ENCODE data around the gene SP140. TPM values are rescaled to one million over a fixed set of nuclear protein-coding genes. Genes with fewer than 3 reads are reported as not detected.

The SP140 gene
- total RNA-seq, 1 experiment from 2014 or later, result 3.7 TPM

DNA sequence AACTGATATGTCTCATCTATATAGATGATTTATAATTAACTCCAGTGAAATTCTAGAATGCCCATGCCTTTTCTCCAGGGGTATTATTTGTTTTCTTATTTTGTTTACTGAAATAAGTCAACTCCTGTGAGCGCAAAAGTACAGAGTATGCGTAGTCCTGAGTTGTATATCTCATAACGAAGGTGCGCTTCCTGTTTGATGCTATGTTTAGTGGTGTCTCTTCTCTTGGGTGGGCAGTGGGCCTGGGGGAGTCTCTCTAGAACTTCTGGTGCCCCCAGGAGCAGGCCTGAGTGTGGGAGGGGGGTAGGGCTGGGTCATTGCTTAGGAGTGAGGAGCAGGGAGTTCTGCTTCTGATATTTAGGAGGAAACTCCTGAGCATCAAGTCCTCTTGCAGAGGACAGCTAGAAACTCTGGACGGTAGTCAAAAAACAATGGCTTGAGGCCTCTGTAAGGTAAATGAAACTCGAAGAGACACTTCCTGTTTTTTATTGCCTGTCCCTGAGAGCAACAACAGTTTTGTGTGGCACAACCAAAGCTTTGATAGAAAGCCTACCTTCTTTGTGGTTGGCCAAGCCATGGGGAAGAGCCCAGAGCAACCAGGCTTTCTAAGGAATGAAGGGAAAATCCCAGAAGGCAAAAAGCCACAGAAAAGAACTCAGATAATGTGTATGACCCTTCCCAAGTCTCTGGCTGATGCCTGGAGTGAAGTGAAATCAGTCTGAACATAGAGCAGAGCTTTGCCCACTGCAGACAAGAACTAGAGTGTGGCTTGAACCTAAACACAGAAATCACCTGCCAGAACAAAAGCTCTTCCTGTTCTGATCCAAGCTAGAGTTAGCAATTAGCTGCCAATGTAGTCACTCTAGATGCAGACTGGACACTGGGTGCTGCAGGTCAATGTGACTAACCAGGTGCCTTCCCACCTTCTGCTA is 92.9 kb downstream of the SP140 start:
- in situ Hi-C loops (cut with HindIII; ENCODE audit: low pct_unique_long_range_greater_than_20kb, low sequenced_read_pairs), result no loop called here
- no peak for DNase-seq (ENCODE audit: low read depth)

DNA sequence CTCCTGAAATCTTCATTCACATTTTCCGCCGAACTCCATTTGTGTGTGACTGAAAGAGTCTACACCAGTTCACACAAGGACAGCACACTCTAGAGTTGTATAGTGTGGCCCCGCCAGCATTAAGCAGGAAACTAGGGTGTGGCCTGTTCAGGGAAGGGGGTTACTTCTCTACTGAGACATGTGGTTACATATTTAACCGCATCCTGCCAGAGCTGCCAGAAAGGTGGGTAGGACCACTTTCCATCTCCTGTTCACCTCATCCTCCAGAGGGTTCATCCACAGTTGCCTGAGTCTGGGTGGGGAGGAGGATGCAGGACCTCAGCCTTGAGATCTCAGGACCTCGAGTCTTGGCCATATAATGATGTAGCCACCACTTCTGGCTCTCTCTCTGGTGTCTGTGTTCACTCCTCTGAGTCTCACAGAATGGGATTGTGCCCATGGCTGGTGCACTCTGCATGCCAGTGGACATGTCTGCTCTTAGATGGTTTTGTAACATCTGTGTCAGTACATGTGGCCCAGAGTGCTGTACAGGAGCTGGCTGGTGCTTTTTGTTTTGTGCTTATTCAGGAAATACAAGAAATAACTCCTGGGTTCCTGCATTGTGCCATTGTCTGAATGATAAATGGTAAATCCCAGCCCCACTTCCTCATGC is 93.8 kb downstream of the SP140 start:
- no peak for DNase-seq (ENCODE audit: low read depth)
- in situ Hi-C loops (cut with HindIII; ENCODE audit: low pct_unique_long_range_greater_than_20kb, low sequenced_read_pairs), result no loop called here

DNA sequence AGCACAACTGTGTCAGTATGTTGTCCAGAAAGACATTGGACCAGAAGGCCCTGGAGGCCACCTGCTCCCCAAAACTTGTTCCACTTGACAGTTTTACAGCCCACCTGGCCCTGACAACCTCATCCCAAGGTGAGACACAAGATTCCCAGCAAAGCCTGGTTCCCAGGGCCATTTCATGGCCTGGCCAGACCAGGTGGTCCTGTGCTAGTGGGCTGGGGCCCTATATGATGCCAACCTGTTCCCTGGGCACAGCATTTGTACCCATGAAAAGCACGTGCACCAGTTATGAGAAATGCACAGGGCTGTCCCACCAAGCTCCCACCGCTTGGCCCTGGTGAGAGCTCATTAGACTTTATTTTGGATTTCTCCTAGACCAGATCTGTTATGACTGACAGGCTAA is 95.5 kb downstream of the SP140 start:
- in situ Hi-C loops (cut with HindIII; ENCODE audit: low pct_unique_long_range_greater_than_20kb, low sequenced_read_pairs), result no loop called here
- DNase-seq (ENCODE audit: low read depth), result no peak

DNA sequence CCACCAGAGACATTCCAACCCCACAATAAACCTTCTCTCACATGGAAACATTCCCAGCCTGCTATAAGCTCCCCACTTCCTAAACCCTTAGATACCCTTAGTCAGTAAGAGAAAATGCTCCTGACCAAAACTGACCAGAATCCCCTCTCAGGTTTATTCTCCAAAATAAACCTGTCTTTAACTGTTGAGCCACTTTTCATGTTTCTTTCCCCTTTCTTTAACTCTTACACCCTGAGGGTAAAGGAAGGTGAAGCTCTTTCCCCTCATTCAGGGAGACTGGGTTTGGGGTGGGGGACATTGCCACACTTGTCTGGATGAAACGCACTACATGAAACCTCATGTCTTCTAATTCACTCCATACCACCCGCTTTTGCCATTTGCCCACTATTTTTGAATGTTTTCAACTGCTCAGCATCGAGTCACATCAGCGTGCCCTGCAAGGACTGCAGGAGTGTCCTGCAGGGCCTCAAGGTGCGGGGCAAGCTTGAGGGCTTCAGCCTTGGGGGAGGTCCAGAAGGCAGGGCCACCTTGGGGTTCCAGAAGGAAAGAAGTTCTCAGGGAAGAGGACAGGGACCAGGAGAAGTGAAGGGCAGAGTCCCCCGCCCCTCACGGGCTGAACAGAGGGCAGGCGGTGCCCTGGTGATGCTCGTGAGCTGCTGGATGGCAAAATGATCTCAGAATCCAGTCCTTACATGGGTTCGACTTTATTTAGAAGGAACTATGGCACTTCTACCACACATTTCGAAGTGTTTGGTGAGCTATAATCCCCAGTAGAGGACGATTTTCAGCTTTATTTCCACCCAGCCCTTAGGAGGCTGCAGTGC is 97.2 kb downstream of the SP140 start:
- in situ Hi-C loops (cut with HindIII; ENCODE audit: low pct_unique_long_range_greater_than_20kb, low sequenced_read_pairs), result no loop called here
- DNase-seq (ENCODE audit: low read depth), result no peak

DNA sequence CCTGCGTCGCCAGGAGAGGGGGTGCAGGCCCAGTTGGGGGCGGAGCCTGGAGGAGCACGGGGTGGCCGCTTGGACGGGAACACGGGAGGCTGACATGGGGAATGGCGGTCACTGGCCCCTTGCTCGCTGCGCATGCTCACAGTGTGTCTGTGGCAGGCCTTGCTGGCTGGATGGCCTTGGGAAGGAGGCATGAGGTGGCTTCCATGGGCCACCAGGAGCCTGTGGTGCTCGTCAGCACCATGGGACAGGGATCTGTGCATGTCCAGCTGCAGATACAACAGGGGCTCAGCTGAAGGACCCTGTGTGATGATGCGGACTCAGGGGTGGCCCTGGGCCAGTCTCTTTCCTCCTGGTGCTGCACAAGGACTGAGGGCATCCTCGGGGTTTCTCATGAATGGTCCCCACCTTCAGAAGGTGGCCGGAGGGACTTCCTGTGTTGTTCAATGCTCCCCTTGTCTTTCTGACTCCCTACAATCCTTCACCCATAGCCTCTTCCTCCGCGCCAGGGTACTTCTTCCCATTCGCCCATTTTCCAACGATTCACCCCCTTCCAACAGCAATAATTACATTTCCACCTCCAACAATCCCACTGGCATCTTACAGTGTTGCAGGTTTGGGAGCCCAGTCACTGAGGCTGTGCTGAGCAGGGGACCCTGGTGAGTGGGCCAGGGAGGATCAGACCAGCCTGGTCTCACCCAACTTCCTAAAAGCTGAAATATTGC is 98.0 kb downstream of the SP140 start:
- in situ Hi-C loops (cut with HindIII; ENCODE audit: low pct_unique_long_range_greater_than_20kb, low sequenced_read_pairs), result no loop called here
- no peak for DNase-seq (ENCODE audit: low read depth)

DNA sequence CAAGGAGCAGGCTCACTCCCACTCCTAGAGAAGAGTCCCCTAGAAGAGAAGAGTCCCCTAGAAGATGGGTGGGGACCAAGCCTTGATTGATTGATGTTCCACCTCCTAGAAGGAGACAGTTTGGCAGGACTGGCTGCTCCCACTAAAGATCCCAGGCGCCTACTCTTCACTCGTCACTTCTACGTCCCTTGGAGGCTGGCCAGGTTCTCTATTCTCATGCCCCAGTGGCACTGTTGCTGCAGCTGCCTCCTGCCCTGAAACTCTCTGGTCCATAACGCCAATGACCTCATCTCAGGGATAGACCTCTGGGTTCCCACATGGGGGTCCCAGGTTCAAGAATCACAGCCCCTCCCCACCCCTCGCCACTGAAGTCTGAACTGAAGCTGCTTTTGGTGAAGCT is 99.0 kb downstream of the SP140 start:
- in situ Hi-C loops (cut with HindIII; ENCODE audit: low pct_unique_long_range_greater_than_20kb, low sequenced_read_pairs), result no loop called here
- no peak for DNase-seq (ENCODE audit: low read depth)

DNA sequence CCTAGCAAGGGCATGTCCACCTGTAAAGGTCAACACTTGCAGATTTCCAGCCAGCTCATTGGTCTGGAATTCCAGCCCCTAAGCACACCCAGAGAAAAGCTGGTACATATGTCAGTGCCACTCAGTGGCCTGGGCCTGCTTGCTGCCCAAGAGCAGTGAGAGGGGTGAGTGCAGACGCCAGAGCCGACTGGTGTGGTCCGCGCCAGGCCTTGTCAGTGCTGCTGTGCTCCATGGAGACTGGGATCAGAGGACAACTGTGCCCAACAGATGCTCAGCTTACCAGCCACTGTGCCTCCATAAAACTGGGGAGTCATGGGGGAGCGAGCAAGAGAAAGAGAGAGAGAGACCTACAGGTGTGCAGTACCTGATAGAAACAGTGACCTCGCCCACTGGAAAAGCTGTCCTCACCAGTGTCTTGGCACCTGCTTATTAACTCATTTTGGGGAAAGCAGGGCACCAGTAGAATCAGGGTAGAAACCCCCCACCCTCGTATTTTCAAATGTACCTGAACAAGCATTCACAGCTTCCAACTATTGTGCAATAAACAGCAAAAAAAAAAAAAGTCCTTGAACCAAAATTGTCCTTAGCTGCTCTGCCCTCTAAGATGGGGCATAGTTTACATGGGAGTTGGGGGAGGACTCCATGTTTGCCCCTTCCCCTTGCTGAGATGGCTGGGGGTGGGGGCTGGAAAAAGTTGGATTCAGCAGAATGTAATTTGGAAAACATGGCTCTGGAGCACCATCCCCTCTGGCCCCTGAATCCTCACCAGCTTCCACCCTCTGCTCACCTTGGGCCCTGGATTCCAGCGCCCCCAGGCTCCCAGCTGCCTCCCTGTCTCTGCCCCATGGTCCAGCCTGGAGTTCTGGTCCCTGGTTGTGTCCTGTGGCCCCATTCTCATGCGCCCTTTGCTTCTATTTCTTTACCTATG is 100.0 kb downstream of the SP140 start:
- no peak for DNase-seq (ENCODE audit: low read depth)
- in situ Hi-C loops (cut with HindIII; ENCODE audit: low pct_unique_long_range_greater_than_20kb, low sequenced_read_pairs), result no loop called here

DNA sequence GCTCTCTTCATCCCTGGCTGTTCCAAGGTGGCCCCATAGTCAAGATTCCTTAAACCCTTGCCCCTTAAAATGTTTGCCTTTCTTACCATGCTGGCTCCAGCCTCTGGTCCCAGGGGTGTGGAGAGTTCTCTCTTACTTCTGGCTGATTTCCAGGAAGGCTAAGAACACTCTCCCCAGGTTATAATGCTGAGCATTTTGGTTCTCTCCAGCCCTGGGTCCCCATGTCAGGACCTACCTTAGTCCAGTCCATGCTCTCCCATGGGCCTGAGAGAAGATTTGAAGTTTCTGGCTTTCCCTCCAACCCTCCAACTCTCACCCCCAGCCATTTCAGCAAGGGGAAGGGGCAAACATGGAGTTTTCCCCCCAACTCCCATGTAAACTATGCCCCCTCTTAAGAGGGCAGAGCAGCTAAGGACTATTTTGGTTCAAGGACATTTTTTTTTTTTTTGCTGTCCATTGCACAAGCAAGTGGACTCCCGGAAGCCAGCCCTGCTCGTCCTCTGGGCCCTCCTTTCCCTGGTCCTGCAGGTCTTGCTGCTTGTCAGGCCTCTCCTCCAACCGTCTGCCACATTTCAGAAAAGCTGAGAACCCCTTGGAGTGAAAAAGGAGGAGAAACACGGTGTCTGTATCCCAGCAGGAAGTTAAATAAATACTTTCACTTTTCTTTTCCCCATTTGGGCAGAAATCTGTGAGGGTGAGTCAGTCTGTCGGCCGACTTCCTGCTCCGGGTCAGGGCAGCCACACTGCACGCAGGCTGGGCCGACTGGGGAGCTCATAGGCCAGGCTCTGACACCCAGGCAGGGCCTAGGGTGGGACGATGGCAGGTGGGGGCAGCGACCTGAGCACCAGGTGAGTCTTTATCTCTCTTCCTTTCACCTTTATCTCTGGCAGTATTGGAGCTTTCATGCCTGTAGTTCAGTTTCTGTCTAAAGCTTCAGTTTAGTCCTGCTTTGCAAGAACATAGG is 101.2 kb downstream of the SP140 start, which contains the start of gene SP140L:
Gene SP140L (plus strand): TSS at position 741 of the 965 bp plus-strand sequence. CDS start 77 bp downstream, at position 818.
- DNase-seq (ENCODE audit: low read depth), result peak; percentile 80
- in situ Hi-C loops (cut with HindIII; ENCODE audit: low pct_unique_long_range_greater_than_20kb, low sequenced_read_pairs), result no loop called here

DNA sequence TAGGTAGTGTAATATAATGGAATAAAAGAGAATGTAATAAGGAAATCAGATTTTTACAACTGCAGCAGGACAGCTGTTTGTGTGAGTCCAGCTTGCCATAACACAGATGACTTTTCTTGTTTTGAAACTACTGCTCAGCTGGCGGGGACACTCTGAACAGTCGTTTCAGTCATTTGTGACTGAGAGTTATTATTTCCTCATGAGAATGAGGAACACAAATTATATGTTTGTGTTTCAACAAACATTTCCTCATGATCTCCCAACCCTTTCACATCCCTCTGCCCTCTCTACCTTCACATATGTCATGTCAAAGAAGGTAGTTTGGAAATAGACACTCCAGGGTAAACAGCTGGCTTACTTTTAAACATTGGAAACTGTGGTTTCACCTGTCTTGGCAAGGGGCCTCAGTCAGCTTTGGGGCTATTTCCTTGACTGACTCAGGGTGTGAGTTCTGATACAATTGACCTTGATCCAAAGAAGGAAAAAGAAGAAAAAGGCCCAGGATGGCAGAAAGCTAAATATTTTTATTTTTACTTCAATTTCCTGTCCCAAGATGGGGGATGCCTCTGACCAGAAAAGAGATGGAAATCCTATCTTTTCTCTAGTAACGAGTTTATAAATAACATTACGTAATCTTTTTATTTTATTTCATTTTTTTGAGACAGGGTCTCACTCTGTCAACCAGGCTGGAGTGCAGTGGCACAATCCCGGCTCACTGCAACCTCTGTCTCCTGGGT is 102.0 kb downstream of the SP140 start:
- no peak for DNase-seq (ENCODE audit: low read depth)
- in situ Hi-C loops (cut with HindIII; ENCODE audit: low pct_unique_long_range_greater_than_20kb, low sequenced_read_pairs), result no loop called here

DNA sequence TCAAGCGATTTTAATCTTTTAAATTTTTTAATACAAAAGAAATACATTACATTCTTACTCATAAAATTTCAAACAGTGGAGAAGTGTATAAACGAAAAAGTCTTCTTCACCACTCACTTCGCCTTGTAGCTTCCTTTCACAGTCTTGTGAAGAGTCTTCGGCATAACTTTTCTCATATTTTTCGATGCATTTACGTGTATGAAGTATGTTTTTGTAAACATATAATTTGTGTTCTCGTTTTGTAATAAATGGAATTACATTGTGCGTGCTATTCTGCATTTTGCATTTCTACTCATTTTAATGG is 102.6 kb downstream of the SP140 start:
- DNase-seq (ENCODE audit: low read depth), result no peak
- in situ Hi-C loops (cut with HindIII; ENCODE audit: low pct_unique_long_range_greater_than_20kb, low sequenced_read_pairs), result no loop called here

DNA sequence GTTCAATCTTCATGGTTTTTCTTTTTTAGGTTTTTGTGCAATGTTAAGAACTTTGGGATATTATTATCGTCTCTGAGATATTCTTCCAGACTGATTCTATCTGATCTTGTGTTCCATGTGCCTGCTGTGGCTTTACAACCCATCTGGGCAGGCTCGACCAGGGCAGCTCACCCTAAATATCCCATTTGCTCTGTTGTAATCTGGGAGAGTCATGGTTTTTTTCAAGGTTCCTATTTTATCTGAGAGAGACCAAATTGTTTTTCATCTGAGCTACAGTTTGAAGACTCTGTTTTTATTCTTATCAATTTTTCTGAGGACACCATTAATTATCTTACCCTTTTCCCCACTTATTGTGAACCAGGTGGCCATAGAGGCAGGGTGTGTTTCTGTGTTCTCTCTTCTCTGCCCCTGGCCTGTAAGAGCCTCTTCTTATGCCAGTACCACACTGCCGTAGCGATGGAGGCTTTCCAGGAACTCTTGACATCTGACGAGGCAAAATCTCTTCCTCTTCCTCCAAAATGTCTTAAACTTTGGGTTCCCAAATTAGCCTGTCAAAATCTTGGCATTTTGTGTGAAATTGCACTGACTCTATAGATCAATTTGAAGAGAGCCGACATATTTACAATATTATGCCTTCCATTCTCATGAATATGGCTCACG is 104.5 kb downstream of the SP140 start:
- DNase-seq (ENCODE audit: low read depth), result no peak
- in situ Hi-C loops (cut with HindIII; ENCODE audit: low pct_unique_long_range_greater_than_20kb, low sequenced_read_pairs), result no loop called here

DNA sequence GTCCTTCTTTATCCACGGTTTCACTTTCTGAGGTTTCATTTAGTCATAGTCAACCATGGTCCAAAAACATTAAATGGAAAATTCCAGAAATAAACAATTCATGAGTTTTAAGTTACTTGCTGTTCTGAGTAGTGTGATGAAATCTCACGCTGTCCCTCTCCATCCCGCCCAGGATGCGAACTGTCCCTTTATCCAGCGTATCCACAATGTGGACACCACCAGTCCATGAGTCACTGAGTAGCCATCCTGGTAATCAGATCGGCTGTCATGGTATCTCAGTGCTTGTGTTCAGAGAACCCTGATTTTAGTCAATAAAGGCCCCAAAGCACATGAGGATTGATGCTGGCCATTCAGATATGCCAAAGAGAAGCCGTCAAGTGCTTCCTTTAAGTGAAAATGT is 105.2 kb downstream of the SP140 start:
- in situ Hi-C loops (cut with HindIII; ENCODE audit: low pct_unique_long_range_greater_than_20kb, low sequenced_read_pairs), result no loop called here
- DNase-seq (ENCODE audit: low read depth), result no peak

DNA sequence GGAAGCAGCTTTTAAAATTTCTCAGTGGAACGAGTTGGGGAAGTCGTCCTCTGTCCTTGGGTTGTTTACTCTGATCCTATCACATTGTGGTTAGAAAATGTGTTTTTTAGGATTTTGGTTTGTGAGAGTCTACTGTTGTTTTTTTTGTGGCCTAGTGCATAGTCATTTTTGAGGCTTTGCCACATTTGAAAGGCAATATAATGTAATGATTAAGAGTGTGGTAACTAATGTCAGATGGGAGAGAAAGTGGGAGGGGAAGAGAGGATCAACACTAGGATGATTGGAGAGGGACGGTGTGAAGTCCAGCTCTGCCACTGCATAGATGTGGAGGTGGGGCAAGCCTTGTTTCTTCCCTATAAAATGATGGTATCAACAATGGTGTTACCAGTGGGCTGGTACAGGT is 109.9 kb downstream of the SP140 start:
- no peak for DNase-seq (ENCODE audit: low read depth)
- in situ Hi-C loops (cut with HindIII; ENCODE audit: low pct_unique_long_range_greater_than_20kb, low sequenced_read_pairs), result no loop called here

DNA sequence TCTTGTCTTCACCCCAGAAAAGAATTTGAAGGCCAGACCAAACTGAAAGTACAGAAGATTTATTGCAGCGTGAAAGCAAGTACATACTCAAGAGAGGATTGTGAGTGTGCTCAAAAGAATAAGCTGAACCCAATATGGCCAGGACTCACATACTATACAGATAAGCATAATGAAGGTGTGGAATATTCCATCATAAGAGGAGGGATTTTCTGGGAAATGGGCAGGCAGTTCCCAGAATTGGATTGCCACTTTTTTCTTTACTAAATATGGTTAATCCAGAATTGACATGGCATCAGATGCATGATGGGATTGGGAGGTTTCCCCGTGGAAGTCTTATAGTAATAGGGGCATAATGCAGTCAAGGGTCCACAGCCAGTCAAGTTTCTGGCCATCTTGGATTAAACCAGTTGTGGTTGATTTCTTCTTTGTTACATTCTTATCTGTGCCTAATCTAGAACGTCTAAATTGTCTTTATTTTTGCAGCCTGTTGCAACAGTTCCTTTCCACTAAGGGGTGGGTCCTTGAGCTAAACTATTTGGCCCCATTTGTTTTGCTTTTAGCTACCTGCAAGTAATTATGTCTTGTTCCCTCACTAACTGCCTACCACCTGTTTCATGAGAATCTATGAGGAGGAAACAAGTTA is 110.4 kb downstream of the SP140 start:
- in situ Hi-C loops (cut with HindIII; ENCODE audit: low pct_unique_long_range_greater_than_20kb, low sequenced_read_pairs), result no loop called here
- DNase-seq (ENCODE audit: low read depth), result no peak
